ENCODE results near the gene CAT. TPM values are rescaled to one million over a fixed set of nuclear protein-coding genes. Genes with fewer than 3 reads are reported as not detected.

Gene CAT
- total RNA-seq, 1 donor from 2014 or later, result 31.1 TPM

- Mint-ChIP-seq H3K4me3 (ENCODE audit: unreplicated experiment) (no peak overlapping the region), H3K9me3 (ENCODE audit: low read depth) (no peaks in the 10 kb centered on the region), H3K27me3 (ENCODE audit: low read depth) (no peaks in the 10 kb centered on the region), H3K27ac (ENCODE audit: unreplicated experiment) (no peak overlapping the region), H3K4me1 (ENCODE audit: low read depth) (peaks cover 27% of the 10 kb centered on the region), H3K36me3 (ENCODE audit: low read depth) (no peaks in the 10 kb centered on the region)
- TF ChIP-seq CTCF (IDR thresholded peaks at IDR 0.05), result no peak
- no peak for DNase-seq (ENCODE audit: low spot score)
Measured at GRCh38 chr11:34443136-34443535, 4.4 kb downstream of the CAT start.

GRCh38 chr11:34444428-34444827, 5.7 kb downstream of the CAT start:
- Mint-ChIP-seq H3K9me3 (ENCODE audit: low read depth) (no peaks in the 10 kb centered on the region), H3K4me1 (ENCODE audit: low read depth) (peaks cover 33% of the 10 kb centered on the region), H3K27ac (ENCODE audit: unreplicated experiment) (no peak overlapping the region), H3K36me3 (ENCODE audit: low read depth) (peaks cover 2% of the 10 kb centered on the region), H3K4me3 (ENCODE audit: unreplicated experiment) (no peak overlapping the region), H3K27me3 (ENCODE audit: low read depth) (no peaks in the 10 kb centered on the region)
- no peak for TF ChIP-seq CTCF (IDR thresholded peaks at IDR 0.05)
- no peak for DNase-seq (ENCODE audit: low spot score)

- H3K36me3 Mint-ChIP-seq (ENCODE audit: low read depth), result peaks cover 9% of the 10 kb centered on the region
- peaks cover 20% of the 10 kb centered on the region for H3K4me1 Mint-ChIP-seq (ENCODE audit: low read depth)
- H3K9me3 Mint-ChIP-seq (ENCODE audit: low read depth), result no peaks in the 10 kb centered on the region
- TF ChIP-seq CTCF (IDR thresholded peaks at IDR 0.05), result no peak
- no peak overlapping the region for H3K27ac Mint-ChIP-seq (ENCODE audit: unreplicated experiment)
- DNase-seq (ENCODE audit: low spot score), result no peak
- H3K4me3 Mint-ChIP-seq (ENCODE audit: unreplicated experiment), result no peak overlapping the region
- H3K27me3 Mint-ChIP-seq (ENCODE audit: low read depth), result no peaks in the 10 kb centered on the region
Measured at GRCh38 chr11:34445956-34446355, 7.2 kb downstream of the CAT start.

- no peak overlapping the region for H3K4me3 Mint-ChIP-seq (ENCODE audit: unreplicated experiment)
- peaks cover 11% of the 10 kb centered on the region for H3K36me3 Mint-ChIP-seq (ENCODE audit: low read depth)
- H3K4me1 Mint-ChIP-seq (ENCODE audit: low read depth), result peaks cover 16% of the 10 kb centered on the region
- H3K27me3 Mint-ChIP-seq (ENCODE audit: low read depth), result no peaks in the 10 kb centered on the region
- no peak for TF ChIP-seq CTCF (IDR thresholded peaks at IDR 0.05)
- no peaks in the 10 kb centered on the region for H3K9me3 Mint-ChIP-seq (ENCODE audit: low read depth)
- no peak overlapping the region for H3K27ac Mint-ChIP-seq (ENCODE audit: unreplicated experiment)
- DNase-seq (ENCODE audit: low spot score), result no peak
Measured at GRCh38 chr11:34446386-34446785, 7.7 kb downstream of the CAT start.

- Mint-ChIP-seq H3K4me1 (ENCODE audit: low read depth) (peaks cover 16% of the 10 kb centered on the region), H3K27me3 (ENCODE audit: low read depth) (no peaks in the 10 kb centered on the region), H3K27ac (ENCODE audit: unreplicated experiment) (no peak overlapping the region), H3K9me3 (ENCODE audit: low read depth) (no peaks in the 10 kb centered on the region), H3K36me3 (ENCODE audit: low read depth) (peaks cover 14% of the 10 kb centered on the region), H3K4me3 (ENCODE audit: unreplicated experiment) (no peak overlapping the region)
- no peak for DNase-seq (ENCODE audit: low spot score)
- no peak for TF ChIP-seq CTCF (IDR thresholded peaks at IDR 0.05)
Measured at GRCh38 chr11:34447044-34447443, 8.3 kb downstream of the CAT start.

Data from chondrocyte (in vitro differentiated cells).